Measurements from ENCODE around the gene DCD.

The DCD gene

DNA sequence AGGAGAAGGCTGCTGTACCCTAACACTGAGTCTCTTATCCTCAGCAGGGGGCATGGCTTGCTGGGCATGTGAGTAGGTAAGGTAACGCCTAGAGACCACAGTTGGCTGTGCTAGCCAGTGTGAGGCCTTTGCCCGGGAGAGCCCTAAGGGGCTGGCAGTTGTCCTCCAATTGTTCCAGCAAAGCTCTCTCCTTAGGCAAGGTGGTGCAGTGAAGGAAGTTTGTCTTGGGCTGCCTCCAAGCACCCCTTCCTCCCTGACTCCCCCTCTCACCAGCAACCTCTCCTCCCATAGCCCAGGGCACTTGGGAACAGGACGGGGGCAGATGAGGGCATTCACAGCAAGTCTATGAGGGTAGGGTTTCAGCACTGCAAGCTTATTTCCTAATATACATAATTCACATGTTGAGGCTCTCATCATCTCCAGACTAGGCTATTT is 36.4 kb downstream of the DCD start:
- peaks cover 0 to 9% of the 10 kb centered on the region in 2 donors for H3K27me3 ChIP-seq (ENCODE audit: control insufficient read depth in 2 of 2, insufficient read depth in 2 of 2, low read length in 2 of 2)
- H3K4me1 ChIP-seq (ENCODE audit: control insufficient read depth in 2 of 2, insufficient read depth in 2 of 2, low read length in 2 of 2), result no peaks in the 10 kb centered on the region
- no peaks in the 10 kb centered on the region for H3K9me3 ChIP-seq (ENCODE audit: control insufficient read depth in 2 of 2, low read length in 2 of 2)

GRCh38 chr12:54608769-54609168 is 39.4 kb downstream of the DCD start:
- Histone ChIP-seq H3K27me3 (ENCODE audit: control insufficient read depth in 2 of 2, insufficient read depth in 2 of 2, low read length in 2 of 2) (no peaks in the 10 kb centered on the region), H3K9ac (ENCODE audit: low read depth in 1 of 2, low read length in 2 of 2) (no peak overlapping the region), H3K4me1 (ENCODE audit: control insufficient read depth in 2 of 2, insufficient read depth in 2 of 2, low read length in 2 of 2) (no peaks in the 10 kb centered on the region), H3K9me3 (ENCODE audit: control insufficient read depth in 2 of 2, low read length in 2 of 2) (no peaks in the 10 kb centered on the region), H3K36me3 (ENCODE audit: control insufficient read depth in 2 of 2, insufficient read depth in 2 of 2, low read length in 2 of 2) (no peaks in the 10 kb centered on the region), H3K4me3 (ENCODE audit: low read length in 2 of 2) (no peak overlapping the region), H3K27ac (ENCODE audit: low read depth in 2 of 2, low read length in 2 of 2) (no peak overlapping the region)

More for the DNA sequence above, 36.4 kb downstream of the DCD start:
- Histone ChIP-seq H3K36me3 (ENCODE audit: control insufficient read depth in 2 of 2, insufficient read depth in 2 of 2, low read length in 2 of 2) (no peaks in the 10 kb centered on the region), H3K4me3 (ENCODE audit: low read length in 2 of 2) (no peak overlapping the region), H3K27ac (ENCODE audit: low read depth in 2 of 2, low read length in 2 of 2) (no peak overlapping the region), H3K9ac (ENCODE audit: low read depth in 1 of 2, low read length in 2 of 2) (no peak overlapping the region)

DNA sequence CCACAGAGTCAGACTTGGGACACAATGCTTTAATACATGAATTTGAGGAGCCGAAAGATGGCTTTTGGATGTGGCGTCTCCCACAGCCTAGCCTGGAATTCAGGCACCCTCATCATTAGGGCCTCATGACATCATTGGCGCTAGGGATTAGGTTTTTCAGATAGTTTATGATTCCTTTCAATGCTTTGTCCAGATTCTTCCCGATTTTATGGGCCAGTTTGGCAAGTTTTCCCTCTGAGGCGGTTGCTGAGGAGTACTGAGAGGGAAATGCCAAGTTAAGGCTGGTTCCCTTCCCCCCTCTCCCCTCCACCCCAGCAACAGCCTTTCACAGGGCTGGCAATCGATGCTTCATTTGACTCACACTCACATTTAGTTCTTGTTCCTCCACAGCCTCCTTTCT is 40.0 kb downstream of the DCD start:
- Histone ChIP-seq H3K27ac (ENCODE audit: low read depth in 2 of 2, low read length in 2 of 2) (no peak overlapping the region), H3K9me3 (ENCODE audit: control insufficient read depth in 2 of 2, low read length in 2 of 2) (no peaks in the 10 kb centered on the region), H3K4me1 (ENCODE audit: control insufficient read depth in 2 of 2, insufficient read depth in 2 of 2, low read length in 2 of 2) (no peaks in the 10 kb centered on the region), H3K36me3 (ENCODE audit: control insufficient read depth in 2 of 2, insufficient read depth in 2 of 2, low read length in 2 of 2) (no peaks in the 10 kb centered on the region), H3K27me3 (ENCODE audit: control insufficient read depth in 2 of 2, insufficient read depth in 2 of 2, low read length in 2 of 2) (no peaks in the 10 kb centered on the region), H3K4me3 (ENCODE audit: low read length in 2 of 2) (no peak overlapping the region), H3K9ac (ENCODE audit: low read depth in 1 of 2, low read length in 2 of 2) (no peak overlapping the region)

DNA sequence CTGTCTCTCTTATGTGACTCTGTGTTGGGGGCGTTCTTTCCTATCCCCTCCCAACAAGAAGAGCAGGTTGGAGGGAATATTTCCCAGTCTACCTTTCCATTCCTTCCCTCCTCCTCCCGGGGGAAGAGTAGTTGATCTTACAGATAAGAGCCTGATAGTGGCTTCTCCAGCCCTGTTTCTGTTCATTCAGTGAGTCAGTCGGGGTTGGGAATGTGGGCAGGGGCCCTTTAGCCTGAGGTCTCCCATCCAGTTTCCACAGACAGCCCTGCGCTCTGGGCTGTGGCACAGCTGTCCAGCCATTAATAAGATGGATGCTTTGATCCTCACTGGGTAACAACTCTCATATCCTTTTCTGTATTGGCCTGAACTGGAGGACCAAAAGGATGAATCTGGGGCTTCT is 41.6 kb downstream of the DCD start:
- no peak overlapping the region for H3K9ac ChIP-seq (ENCODE audit: low read depth in 1 of 2, low read length in 2 of 2)
- no peaks in the 10 kb centered on the region for H3K27me3 ChIP-seq (ENCODE audit: control insufficient read depth in 2 of 2, insufficient read depth in 2 of 2, low read length in 2 of 2)
- H3K4me3 ChIP-seq (ENCODE audit: low read length in 2 of 2), result no peak overlapping the region
- H3K36me3 ChIP-seq (ENCODE audit: control insufficient read depth in 2 of 2, insufficient read depth in 2 of 2, low read length in 2 of 2), result no peaks in the 10 kb centered on the region
- H3K9me3 ChIP-seq (ENCODE audit: control insufficient read depth in 2 of 2, low read length in 2 of 2), result no peaks in the 10 kb centered on the region
- no peaks in the 10 kb centered on the region for H3K4me1 ChIP-seq (ENCODE audit: control insufficient read depth in 2 of 2, insufficient read depth in 2 of 2, low read length in 2 of 2)
- H3K27ac ChIP-seq (ENCODE audit: low read depth in 2 of 2, low read length in 2 of 2), result no peak overlapping the region

GRCh38 chr12:54605138-54605970 is 42.8 kb downstream of the DCD start:
- no peaks in the 10 kb centered on the region for H3K36me3 ChIP-seq (ENCODE audit: control insufficient read depth in 2 of 2, insufficient read depth in 2 of 2, low read length in 2 of 2)
- H3K4me1 ChIP-seq (ENCODE audit: control insufficient read depth in 2 of 2, insufficient read depth in 2 of 2, low read length in 2 of 2), result no peaks in the 10 kb centered on the region
- H3K9ac ChIP-seq (ENCODE audit: low read depth in 1 of 2, low read length in 2 of 2), result no peak overlapping the region
- no peak overlapping the region for H3K27ac ChIP-seq (ENCODE audit: low read depth in 2 of 2, low read length in 2 of 2)
- H3K27me3 ChIP-seq (ENCODE audit: control insufficient read depth in 2 of 2, insufficient read depth in 2 of 2, low read length in 2 of 2), result no peaks in the 10 kb centered on the region
- no peak overlapping the region for H3K4me3 ChIP-seq (ENCODE audit: low read length in 2 of 2)
- no peaks in the 10 kb centered on the region for H3K9me3 ChIP-seq (ENCODE audit: control insufficient read depth in 2 of 2, low read length in 2 of 2)

GRCh38 chr12:54604436-54604835 is 43.7 kb downstream of the DCD start:
- Histone ChIP-seq H3K36me3 (ENCODE audit: control insufficient read depth in 2 of 2, insufficient read depth in 2 of 2, low read length in 2 of 2) (no peaks in the 10 kb centered on the region), H3K27ac (ENCODE audit: low read depth in 2 of 2, low read length in 2 of 2) (no peak overlapping the region), H3K9ac (ENCODE audit: low read depth in 1 of 2, low read length in 2 of 2) (no peak overlapping the region), H3K9me3 (ENCODE audit: control insufficient read depth in 2 of 2, low read length in 2 of 2) (no peaks in the 10 kb centered on the region), H3K4me1 (ENCODE audit: control insufficient read depth in 2 of 2, insufficient read depth in 2 of 2, low read length in 2 of 2) (no peaks in the 10 kb centered on the region), H3K4me3 (ENCODE audit: low read length in 2 of 2) (no peak overlapping the region), H3K27me3 (ENCODE audit: control insufficient read depth in 2 of 2, insufficient read depth in 2 of 2, low read length in 2 of 2) (no peaks in the 10 kb centered on the region)

- H3K4me3 ChIP-seq (ENCODE audit: low read length in 2 of 2), result no peak overlapping the region
- no peak overlapping the region for H3K9ac ChIP-seq (ENCODE audit: low read depth in 1 of 2, low read length in 2 of 2)
- H3K9me3 ChIP-seq (ENCODE audit: control insufficient read depth in 2 of 2, low read length in 2 of 2), result no peaks in the 10 kb centered on the region
- H3K4me1 ChIP-seq (ENCODE audit: control insufficient read depth in 2 of 2, insufficient read depth in 2 of 2, low read length in 2 of 2), result no peaks in the 10 kb centered on the region
- no peaks in the 10 kb centered on the region for H3K27me3 ChIP-seq (ENCODE audit: control insufficient read depth in 2 of 2, insufficient read depth in 2 of 2, low read length in 2 of 2)
- H3K36me3 ChIP-seq (ENCODE audit: control insufficient read depth in 2 of 2, insufficient read depth in 2 of 2, low read length in 2 of 2), result no peaks in the 10 kb centered on the region
- H3K27ac ChIP-seq (ENCODE audit: low read depth in 2 of 2, low read length in 2 of 2), result no peak overlapping the region
Measured at GRCh38 chr12:54603872-54604271, 44.3 kb downstream of the DCD start.

GRCh38 chr12:54603173-54603814 is 44.9 kb downstream of the DCD start:
- no peaks in the 10 kb centered on the region for H3K36me3 ChIP-seq (ENCODE audit: control insufficient read depth in 2 of 2, insufficient read depth in 2 of 2, low read length in 2 of 2)
- no peaks in the 10 kb centered on the region for H3K4me1 ChIP-seq (ENCODE audit: control insufficient read depth in 2 of 2, insufficient read depth in 2 of 2, low read length in 2 of 2)
- H3K9ac ChIP-seq (ENCODE audit: low read depth in 1 of 2, low read length in 2 of 2), result no peak overlapping the region
- no peaks in the 10 kb centered on the region for H3K9me3 ChIP-seq (ENCODE audit: control insufficient read depth in 2 of 2, low read length in 2 of 2)
- H3K27me3 ChIP-seq (ENCODE audit: control insufficient read depth in 2 of 2, insufficient read depth in 2 of 2, low read length in 2 of 2), result peaks cover 0 to 2% of the 10 kb centered on the region in 2 donors
- H3K4me3 ChIP-seq (ENCODE audit: low read length in 2 of 2), result no peak overlapping the region
- no peak overlapping the region for H3K27ac ChIP-seq (ENCODE audit: low read depth in 2 of 2, low read length in 2 of 2)

DNA sequence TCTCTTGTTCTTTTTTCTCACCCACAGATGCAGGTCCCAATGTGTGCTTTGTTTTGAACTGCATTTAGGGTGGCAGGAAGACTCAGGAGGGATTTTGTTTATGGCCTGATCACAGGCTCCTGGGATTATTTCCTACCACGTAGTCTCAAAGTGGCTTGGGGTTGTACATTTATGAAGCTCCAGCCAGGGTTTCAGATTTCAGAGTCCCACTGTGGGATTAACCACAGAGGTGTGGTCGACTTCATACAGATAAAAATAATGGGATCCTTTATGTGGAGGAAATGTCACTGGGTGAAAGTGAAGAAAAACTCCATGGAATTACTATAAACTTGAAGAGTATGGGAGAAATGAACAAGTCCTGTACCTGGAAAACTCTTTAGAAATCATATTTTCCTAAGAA is 45.5 kb downstream of the DCD start:
- Histone ChIP-seq H3K9ac (ENCODE audit: low read depth in 1 of 2, low read length in 2 of 2) (no peak overlapping the region), H3K9me3 (ENCODE audit: control insufficient read depth in 2 of 2, low read length in 2 of 2) (no peaks in the 10 kb centered on the region)

GRCh38 chr12:54601841-54602240 is 46.3 kb downstream of the DCD start:
- H3K36me3 ChIP-seq (ENCODE audit: control insufficient read depth in 2 of 2, insufficient read depth in 2 of 2, low read length in 2 of 2), result no peaks in the 10 kb centered on the region
- H3K9me3 ChIP-seq (ENCODE audit: control insufficient read depth in 2 of 2, low read length in 2 of 2), result no peaks in the 10 kb centered on the region
- H3K9ac ChIP-seq (ENCODE audit: low read depth in 1 of 2, low read length in 2 of 2), result no peak overlapping the region
- H3K4me1 ChIP-seq (ENCODE audit: control insufficient read depth in 2 of 2, insufficient read depth in 2 of 2, low read length in 2 of 2), result no peaks in the 10 kb centered on the region
- H3K27ac ChIP-seq (ENCODE audit: low read depth in 2 of 2, low read length in 2 of 2), result no peak overlapping the region
- H3K27me3 ChIP-seq (ENCODE audit: control insufficient read depth in 2 of 2, insufficient read depth in 2 of 2, low read length in 2 of 2), result peaks cover 0 to 2% of the 10 kb centered on the region in 2 donors
- H3K4me3 ChIP-seq (ENCODE audit: low read length in 2 of 2), result no peak overlapping the region

More for the DNA sequence above, 45.5 kb downstream of the DCD start:
- Histone ChIP-seq H3K27me3 (ENCODE audit: control insufficient read depth in 2 of 2, insufficient read depth in 2 of 2, low read length in 2 of 2) (peaks cover 0 to 2% of the 10 kb centered on the region in 2 donors), H3K36me3 (ENCODE audit: control insufficient read depth in 2 of 2, insufficient read depth in 2 of 2, low read length in 2 of 2) (no peaks in the 10 kb centered on the region), H3K27ac (ENCODE audit: low read depth in 2 of 2, low read length in 2 of 2) (no peak overlapping the region), H3K4me1 (ENCODE audit: control insufficient read depth in 2 of 2, insufficient read depth in 2 of 2, low read length in 2 of 2) (no peaks in the 10 kb centered on the region), H3K4me3 (ENCODE audit: low read length in 2 of 2) (no peak overlapping the region)

Data from mucosa of rectum (tissue), 2 donors.